Peyer's patch (tissue), 4 donors: ENCODE data around the gene SEMA4D. TPM values are rescaled to one million over a fixed set of nuclear protein-coding genes. Genes with fewer than 3 reads are reported as not detected.

Experiments
- DNase-seq, 3 donors: peaks; one replicate each; pipeline ENCODE4 v3.0.0-alpha.2; 2017 to 2019
- H3K27ac ChIP-seq, 4 donors: fragments of 200-600 bp; sonication (generic); one replicate each; pipeline ENCODE4 v1.5.1; 2016 to 2019
- H3K27me3 ChIP-seq, 2 donors: fragments of 200-600 bp; sonication (generic); one replicate each; pipeline ENCODE4 v1.5.1; 2019
- H3K36me3 ChIP-seq, 3 donors: fragments of 200-600 bp; sonication (generic); one replicate each; pipeline ENCODE4 v1.5.1; 2016 to 2019
- H3K4me1 ChIP-seq, 4 donors: fragments of 200-600 bp; sonication (generic); one replicate each; pipeline ENCODE4 v1.5.1; 2016 to 2019
- H3K4me3 ChIP-seq, 4 donors: fragments of 200-600 bp; sonication (generic); 1 replicate in 3 of 4; 2 replicates in 1 of 4; pipeline ENCODE4 v1.5.1; 2016 to 2019; ENCODE audit warnings: mild to moderate bottlenecking in 1 of 4
- H3K9me3 ChIP-seq, 4 donors: fragments of 200-600 bp; sonication (generic); one replicate each; pipeline ENCODE4 v1.5.1; 2016 to 2019; ENCODE audit warnings: mild to moderate bottlenecking in 1 of 4
- CTCF ChIP-seq, 6 experiments: fragments of 450-650 bp in 4 of 6; fragments of 200-600 bp in 2 of 6; sonication (generic) in 1 of 6; IDR thresholded peaks; one replicate each; pipeline ENCODE4 v1.5.1; 2017 to 2019; ENCODE audit warnings: antibody characterized with exemption in 6 of 6, mild to moderate bottlenecking in 3 of 6, moderate library complexity in 1 of 6
- POLR2A ChIP-seq, 2 donors: fragments of 450-650 bp; IDR thresholded peaks; one replicate each; pipeline ENCODE4 v1.5.1; 2017; ENCODE audit warnings: antibody characterized with exemption in 2 of 2, mild to moderate bottlenecking in 2 of 2, moderate library complexity in 2 of 2
- total RNA-seq, 4 donors: library from RNA; depleted of rRNA; stranded (reverse); fragments of >200 nt; gene quantifications; one replicate each; pipeline ENCODE4 v1.1.0, GENCODE V29; 2016

SEMA4D gene
- total RNA-seq, 4 donors from 2014 or later: 24.3 to 124 (median 30.0) TPM

GRCh38 chr9:89537166-89537565 is 39.3 kb upstream of the SEMA4D start:
- Histone ChIP-seq H3K27me3 (no peaks in the 10 kb centered on the region), H3K27ac (peak overlapping the region; percentile 33 to 70 (median 54)), H3K9me3 (no peaks in the 10 kb centered on the region), H3K36me3 (no peaks in the 10 kb centered on the region), H3K4me1 (peaks cover 0 to 15% (median 4%) of the 10 kb centered on the region in 4 donors), H3K4me3 (no peak overlapping the region)
- TF ChIP-seq CTCF (IDR thresholded peaks at IDR 0.05) (no peak), POLR2A (IDR thresholded peaks at IDR 0.05) (no peak)
- no peak for DNase-seq

DNA sequence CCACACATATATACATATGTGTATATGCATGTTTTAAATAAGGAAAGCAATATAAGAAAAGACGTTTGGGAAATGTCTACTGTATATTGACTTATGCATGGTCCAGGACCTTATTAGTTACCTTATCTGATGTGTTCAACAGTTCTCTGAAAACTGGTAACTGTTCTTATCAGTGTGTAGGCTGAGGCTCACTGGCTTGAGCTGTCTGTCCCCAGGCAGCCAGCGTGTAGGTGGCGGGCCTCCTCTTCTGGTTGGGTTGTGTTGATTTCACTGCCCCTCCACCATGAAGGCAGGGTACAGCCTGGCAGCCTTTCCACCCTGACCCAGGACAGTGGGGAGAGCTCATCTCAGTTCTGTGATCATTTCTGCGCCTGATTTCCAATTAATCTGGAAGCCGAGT is 38.7 kb upstream of the SEMA4D start:
- no peak for TF ChIP-seq POLR2A (IDR thresholded peaks at IDR 0.05)
- TF ChIP-seq CTCF (IDR thresholded peaks at IDR 0.05): no peak
- Histone ChIP-seq H3K4me3 (no peak overlapping the region), H3K27ac (peak overlapping the region; percentile 33 to 70 (median 54)), H3K36me3 (no peaks in the 10 kb centered on the region), H3K4me1 (peaks cover 0 to 10% (median 2%) of the 10 kb centered on the region in 4 donors), H3K9me3 (no peaks in the 10 kb centered on the region), H3K27me3 (no peaks in the 10 kb centered on the region)
- DNase-seq: no peak

DNA sequence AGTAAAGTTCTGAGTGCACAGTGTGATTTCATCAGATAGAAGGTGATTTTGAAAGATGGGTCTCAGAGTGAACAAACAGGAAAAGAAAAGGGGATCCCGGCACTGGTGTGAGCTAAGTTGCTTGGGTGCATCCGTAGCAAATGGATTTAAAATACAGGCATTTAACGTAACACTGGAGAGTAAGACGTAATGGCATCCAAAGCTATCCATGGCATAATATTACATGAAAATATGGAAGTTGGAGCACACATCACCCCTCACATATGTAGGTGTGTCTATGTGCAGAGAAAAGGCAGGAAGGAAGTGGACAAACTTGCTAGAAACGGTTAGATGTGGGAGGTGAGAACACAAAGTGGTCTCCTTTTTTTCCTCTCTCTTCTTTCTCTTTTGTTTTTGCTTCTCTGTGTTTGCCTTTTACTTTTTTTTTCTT is 38.2 kb upstream of the SEMA4D start:
- no peak for DNase-seq
- Histone ChIP-seq H3K4me3 (no peak overlapping the region), H3K36me3 (no peaks in the 10 kb centered on the region), H3K9me3 (no peaks in the 10 kb centered on the region), H3K4me1 (peaks cover 0 to 6% (median 0%) of the 10 kb centered on the region in 4 donors), H3K27me3 (no peaks in the 10 kb centered on the region), H3K27ac (peak overlapping the region in 3 of 4 donors; percentile 35 to 70 (median 43))
- TF ChIP-seq CTCF (IDR thresholded peaks at IDR 0.05): no peak
- TF ChIP-seq POLR2A (IDR thresholded peaks at IDR 0.05): no peak

DNA sequence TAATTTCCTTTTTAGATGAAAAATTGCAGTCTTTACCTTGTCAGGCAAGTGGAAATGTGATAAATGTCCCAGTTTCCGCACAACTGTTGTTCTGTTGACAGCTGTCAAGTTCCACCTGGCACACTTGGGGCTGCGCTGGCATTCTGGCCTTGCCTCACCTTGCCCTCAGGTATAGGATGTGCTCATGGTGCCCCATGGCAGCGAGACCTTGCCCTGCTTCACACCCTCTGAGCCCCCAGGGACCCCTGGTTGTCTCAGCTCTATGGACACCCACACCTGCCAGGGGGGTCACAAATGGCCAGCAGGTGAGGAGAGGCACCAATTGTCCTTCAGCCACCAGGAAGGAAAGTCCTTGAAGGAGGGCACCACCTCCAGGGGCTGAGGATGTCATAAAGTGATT is 37.5 kb upstream of the SEMA4D start:
- peaks cover 0 to 6% (median 0%) of the 10 kb centered on the region in 4 donors for H3K4me1 ChIP-seq
- H3K9me3 ChIP-seq: no peaks in the 10 kb centered on the region
- no peak for TF ChIP-seq POLR2A (IDR thresholded peaks at IDR 0.05)
- TF ChIP-seq CTCF (IDR thresholded peaks at IDR 0.05): no peak
- H3K27ac ChIP-seq: peak overlapping the region in 3 of 4 donors; percentile 35 to 70 (median 43)
- no peak for DNase-seq
- H3K4me3 ChIP-seq: no peak overlapping the region
- H3K27me3 ChIP-seq: no peaks in the 10 kb centered on the region
- no peaks in the 10 kb centered on the region for H3K36me3 ChIP-seq

DNA sequence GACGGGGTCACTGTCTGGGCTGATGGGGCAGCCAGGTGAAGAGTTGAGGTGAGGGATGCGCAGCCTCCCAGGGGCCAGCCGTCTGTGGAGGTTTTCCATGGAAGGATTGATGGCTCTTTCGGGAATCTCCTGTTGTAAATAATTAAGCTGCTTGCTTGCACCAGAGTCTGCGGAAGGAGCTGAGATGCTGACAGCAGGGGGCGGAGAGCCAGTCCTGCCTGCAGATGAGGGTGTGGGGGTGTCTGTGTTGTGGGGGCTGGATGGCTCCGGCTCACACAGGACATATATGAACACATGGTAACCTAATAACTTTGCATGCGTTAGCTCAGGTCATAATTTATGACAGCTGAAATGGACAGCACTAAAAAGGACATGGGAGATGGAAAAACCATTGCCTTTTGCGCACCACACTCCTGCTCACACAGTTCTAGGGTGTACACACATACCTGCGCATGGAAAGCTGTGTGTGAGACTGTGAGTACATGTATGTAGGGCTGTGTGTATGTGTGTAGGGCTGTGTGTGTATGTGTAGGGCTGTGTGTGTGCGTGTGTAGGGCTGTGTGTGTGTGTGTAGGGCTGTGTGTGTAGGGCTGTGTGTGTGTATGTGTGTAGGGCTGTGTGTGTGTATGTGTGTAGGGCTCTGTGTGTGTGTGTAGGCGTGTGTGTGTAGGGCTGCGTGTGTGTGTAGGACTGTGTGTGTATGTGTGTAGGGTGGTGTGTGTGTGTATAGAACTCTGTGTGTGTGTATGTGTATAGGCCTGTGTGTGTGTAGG is 36.8 kb upstream of the SEMA4D start:
- Histone ChIP-seq H3K36me3 (no peaks in the 10 kb centered on the region), H3K27ac (peak overlapping the region in 1 of 4 donors; percentile 43), H3K4me3 (no peak overlapping the region), H3K27me3 (no peaks in the 10 kb centered on the region), H3K4me1 (peaks cover 0 to 6% (median 0%) of the 10 kb centered on the region in 4 donors), H3K9me3 (no peaks in the 10 kb centered on the region)
- no peak for TF ChIP-seq CTCF (IDR thresholded peaks at IDR 0.05)
- no peak for TF ChIP-seq POLR2A (IDR thresholded peaks at IDR 0.05)
- no peak for DNase-seq
